Dedifferentiated amniotic fluid mesenchymal stem cell (primary cell): ENCODE measurements around the gene KRTAP12-4.
"Not testable (repeated sequence)": the region's sequence is repeated elsewhere in the genome, so short reads cannot be mapped to it uniquely, and the experiment has no call there.

ENCODE experiments used
- DNase-seq: peaks from one replicate; pipeline ENCODE4 v3.0.0-alpha.2; 2016; ENCODE audit errors: extremely low spot score

The KRTAP12-4 gene

GRCh38 chr21:44686843-44687561 lies 32.5 kb upstream of the KRTAP12-4 start:
- no peak for DNase-seq

- DNase-seq = no peak
Observed at GRCh38 chr21:44686000-44686781, 31.7 kb upstream of the KRTAP12-4 start.

DNA sequence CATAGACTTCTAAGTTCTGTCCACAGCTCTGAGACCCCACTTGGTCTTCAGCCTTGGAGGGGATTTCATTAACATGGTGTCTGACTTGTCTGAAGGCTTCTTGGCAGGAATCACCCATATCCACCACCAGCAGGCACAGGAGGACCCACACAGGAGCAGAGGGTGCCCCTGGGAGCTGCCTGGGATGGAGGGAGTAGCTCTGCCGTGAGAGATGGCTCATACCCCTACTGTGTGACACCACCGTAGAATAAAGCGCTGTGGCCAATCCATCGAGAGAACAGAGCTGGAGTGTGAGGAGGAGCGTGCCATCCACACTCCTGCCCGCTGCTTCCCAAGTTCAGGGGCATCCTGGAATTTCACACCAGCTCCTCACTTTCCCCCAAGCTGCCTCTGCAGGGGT lies 30.6 kb upstream of the KRTAP12-4 start:
- DNase-seq = not testable (repeated sequence)

- DNase-seq = no peak
Observed at GRCh38 chr21:44684483-44684882, 30.0 kb upstream of the KRTAP12-4 start.

DNA sequence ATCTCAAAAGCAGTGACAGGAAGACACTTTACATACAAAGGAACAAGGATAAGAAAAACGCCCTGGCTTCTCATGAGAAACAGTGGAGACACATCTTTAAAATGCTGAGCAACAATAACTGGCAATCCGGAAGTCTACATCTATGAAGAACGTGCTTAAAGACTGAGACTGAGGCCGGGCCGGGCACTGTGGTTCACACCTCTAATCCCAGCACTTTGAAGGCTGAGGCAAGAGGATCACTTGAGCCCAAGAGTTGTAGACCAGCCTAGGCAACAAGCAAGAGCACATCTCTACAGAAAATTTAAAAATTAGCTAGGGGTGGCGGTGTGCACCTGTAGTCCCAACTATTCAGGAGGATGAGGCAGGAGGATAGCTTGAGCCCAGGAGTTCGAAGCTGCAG lies 29.6 kb upstream of the KRTAP12-4 start:
- DNase-seq = no peak

- no peak for DNase-seq
Observed at GRCh38 chr21:44682580-44683151, 28.2 kb upstream of the KRTAP12-4 start.

DNA sequence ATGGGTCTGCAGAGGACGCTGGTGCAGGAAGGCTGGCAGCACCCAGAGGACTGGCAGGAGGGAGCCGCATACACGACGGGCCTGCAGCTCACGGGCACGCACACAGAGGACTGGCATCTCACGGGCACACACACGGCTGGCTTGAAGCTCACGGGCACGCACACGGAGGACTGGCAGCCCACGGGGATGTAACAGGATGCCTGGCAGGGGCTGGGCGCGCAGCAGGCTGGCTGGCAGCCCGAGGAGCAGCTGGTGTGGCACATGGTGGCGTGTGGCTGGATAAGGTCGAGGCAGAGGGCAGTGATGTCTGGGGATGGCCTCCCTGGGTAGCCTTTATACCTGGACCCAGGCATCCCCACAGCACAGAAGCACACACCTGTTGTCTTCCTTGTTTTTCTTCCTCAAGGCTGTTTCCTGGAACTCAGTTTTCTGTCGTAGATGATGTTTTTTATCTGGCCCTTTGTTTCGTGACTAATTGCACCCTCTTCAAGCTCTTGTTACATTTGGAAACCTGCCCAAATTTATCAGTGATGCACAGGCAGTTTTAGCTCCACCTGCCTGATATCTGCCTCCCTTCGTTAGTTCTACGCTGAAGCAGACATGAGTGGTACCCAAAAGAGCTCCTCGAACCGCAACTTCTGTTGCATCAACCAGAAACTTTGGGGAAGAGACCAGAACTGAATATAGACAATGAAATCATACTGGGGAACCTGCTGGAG lies 27.6 kb upstream of the KRTAP12-4 start, which contains the start of gene KRTAP12-1:
Gene KRTAP12-1 (minus strand): TSS at position 303 of the 719 bp plus-strand sequence. CDS start 40 bp downstream, at position 263.
- no peak for DNase-seq

GRCh38 chr21:44681152-44681551 lies 26.7 kb upstream of the KRTAP12-4 start:
- DNase-seq = no peak

- DNase-seq = no peak
Observed at GRCh38 chr21:44677881-44678280, 23.4 kb upstream of the KRTAP12-4 start.

DNA sequence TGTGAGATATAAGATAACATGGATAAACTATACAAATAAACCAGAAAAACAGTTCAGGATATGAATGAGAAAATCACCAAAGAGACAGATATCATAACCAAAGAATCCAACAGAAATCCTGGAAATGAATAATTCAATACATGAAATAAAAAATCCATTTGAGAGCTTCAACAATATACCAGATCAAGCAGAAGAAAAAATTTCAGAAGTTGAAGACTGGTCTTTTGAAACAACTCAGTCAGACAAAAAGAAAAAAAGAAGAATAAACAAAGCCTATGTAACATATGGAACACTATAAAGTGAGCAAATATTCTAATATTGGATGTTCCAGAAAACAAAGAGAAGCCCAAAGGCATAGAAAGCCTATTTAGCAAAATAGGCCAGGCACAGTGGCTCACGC lies 17.5 kb upstream of the KRTAP12-4 start:
- DNase-seq = no peak

DNA sequence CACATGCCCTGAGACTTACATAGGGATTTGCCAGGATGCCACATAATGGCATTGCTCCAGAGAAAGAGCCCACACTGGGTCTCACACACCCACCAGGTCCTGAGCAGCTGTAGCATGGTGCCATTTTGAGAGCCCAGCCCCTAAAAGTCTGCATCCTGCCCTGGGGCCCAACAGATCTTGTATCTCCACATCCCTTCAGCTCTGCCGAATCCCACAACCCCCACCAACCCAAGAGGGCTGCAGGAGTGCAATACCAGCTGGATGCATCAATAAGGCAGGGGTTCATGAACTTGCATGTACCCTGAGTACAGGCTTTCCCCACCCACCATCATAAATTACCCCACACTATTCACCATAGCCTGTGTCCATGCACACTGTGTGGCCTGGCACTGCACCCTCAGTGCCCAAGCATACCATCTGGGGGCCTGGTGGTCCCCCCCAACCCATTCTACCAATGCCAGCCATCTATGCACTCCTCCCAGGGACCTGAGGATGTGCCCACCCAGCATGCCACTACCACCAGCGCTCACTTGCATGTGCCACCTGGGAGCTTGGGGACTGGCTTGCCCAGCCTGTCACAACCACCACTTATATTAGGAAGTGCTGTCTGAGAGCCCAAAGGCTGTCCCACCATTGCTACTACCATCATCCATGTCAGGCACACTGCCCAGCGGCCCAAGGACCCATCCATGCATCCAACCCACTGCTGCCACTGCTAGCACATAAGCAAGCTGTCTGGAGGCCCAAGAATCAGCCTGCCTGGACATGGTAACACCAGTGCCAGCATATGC lies 16.4 kb upstream of the KRTAP12-4 start:
- no peak for DNase-seq

GRCh38 chr21:44667612-44668011 lies 13.2 kb upstream of the KRTAP12-4 start:
- no peak for DNase-seq

DNA sequence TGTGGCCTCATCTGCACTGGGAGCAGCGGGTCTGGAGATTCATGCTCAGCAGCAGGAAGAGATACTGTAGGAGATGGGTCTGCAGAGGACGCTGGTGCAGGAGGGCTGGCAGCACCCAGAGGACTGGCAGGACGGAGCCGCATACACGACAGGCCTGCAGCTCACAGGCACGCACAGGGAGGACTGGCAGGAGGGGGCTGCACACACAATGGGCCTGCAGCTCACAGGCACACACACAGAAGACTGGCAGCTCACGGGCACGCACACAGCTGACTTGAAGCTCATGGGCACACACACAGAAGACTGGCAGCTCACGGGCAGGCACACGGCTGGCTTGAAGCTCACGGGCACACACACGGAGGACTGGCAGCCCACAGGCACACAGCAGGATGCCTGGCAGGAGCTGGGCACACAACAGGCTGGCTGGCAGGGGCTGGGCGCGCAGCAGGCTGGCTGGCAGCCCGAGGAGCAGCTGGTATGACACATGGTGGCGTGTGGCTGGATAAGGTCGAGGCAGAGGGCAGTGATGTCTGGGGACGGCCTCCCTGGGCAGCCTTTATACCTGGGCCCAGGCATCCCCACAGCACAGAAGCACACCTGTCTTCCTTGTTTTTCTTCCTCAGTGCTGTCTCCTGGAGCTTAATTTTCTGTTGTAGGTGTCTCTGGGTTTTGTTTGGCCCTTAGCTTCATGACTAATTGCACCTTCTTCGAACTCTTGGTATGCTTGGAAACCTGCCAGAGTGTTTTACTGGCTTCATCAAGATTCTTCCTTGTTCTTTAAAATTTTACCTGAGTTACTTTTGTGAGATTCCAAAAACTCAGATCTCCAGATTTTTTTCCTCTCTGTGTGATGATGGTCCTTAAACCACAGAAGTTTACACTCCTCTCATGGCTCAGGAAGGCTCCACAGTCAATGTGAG lies 12.2 kb upstream of the KRTAP12-4 start, which contains the start of gene KRTAP12-2:
Gene KRTAP12-2 (minus strand): TSS at position 527 of the 920 bp plus-strand sequence. CDS start 41 bp downstream, at position 486.
- DNase-seq = no peak

GRCh38 chr21:44664691-44665090 lies 10.2 kb upstream of the KRTAP12-4 start:
- no peak for DNase-seq

- not testable (repeated sequence) for DNase-seq
Observed at GRCh38 chr21:44661567-44661966, 7.1 kb upstream of the KRTAP12-4 start.

DNA sequence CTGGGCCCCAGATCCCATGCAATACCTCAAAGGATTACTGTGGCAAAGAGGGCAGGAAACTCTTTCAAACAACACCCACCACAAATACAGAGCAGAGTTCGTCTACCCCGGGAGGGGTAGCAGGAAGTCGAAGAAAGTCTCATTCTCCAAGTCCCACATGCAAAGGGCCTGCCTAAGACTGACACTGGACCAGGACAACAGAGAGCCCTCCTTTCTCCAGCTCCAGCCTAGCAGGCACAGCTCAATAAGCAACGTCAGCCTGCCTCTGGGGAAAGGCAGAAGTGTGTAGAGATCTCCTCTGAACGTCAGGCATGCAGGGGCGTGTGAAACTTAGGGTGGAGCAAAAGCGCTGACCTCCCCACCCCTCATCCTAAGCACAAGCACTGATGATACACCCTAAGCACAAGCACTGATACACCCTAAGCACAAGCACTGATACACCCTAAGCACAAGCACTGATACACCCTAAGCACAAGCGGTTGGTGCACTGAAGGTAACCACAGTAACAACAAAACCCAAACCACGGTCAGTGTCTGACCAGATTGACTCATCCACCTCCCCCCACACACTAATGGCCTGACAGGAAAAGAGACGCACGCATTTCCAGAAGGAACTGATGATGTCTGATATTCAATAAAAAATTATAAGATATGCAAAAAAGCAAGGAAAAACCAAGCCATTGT lies 4.6 kb upstream of the KRTAP12-4 start:
- DNase-seq = no peak

DNA sequence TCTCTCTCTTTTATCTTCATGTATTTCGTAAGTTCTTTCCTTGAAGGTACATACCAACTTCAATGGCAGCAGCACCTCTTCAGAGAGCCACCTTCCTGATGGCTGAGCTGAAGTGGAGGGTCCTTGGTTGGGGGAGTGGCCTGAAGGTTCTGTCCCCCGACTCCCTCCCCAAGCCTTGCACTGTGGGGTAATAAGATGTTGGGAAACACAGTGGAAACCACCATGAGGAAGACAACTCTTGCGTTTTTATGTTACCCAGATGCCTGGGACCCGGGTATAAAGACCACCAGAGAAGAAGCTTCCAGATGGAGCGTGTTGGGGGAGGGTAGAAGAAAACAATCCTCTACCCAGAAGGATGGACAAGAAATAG lies 4.1 kb upstream of the KRTAP12-4 start:
- DNase-seq = no peak

DNA sequence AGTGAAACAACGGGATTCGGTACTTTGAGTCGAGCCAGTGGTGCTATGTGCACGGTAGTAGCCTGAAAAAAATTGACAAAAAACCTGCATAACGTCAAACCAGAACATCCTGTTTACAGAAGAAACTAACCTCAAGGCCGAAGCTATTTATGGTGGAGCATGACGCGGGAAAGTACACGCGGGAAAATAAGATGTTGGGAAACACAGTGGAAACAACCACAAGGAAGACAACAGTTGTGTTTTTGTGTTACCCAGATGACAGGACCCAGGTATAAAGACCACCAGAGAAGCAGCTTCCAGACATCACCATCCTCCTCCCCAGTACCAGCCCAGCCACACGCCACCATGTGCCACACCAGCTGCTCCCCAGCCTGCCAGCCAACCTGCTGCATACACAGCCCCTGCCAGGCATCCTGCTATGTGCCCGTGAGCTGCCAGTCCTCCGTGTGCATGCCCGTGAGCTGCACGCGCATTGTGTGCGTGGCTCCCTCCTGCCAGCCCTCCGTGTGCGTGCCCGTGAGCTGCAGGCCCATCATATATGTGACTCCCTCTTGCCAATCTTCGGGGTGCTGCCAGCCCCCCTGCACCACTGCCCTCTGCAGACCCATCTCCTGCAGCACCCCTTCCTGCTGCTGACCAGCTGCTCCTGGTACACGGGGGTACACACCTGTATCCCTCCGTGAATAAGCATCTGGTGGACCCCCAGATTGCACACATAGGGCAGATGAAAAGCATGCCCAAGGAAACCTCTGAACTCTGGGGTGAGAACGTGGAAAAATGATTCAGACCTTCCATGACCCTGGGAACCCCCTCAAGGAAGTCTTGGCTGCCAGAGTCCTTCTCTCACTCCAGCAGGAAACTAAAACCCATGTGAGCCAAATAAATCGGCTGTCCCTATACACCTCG lies 3.4 kb upstream of the KRTAP12-4 start, which contains the start of gene KRTAP12-3:
Gene KRTAP12-3 (plus strand): TSS at position 298 of the 906 bp plus-strand sequence. CDS start 48 bp downstream, at position 346.
- no peak for DNase-seq
